Activated CD8-positive, alpha-beta memory T cell treated with anti-CD3 and anti-CD28 coated beads for 48 hours (primary cell): ENCODE data around the gene PRELP.

ENCODE experiments used
- DNase-seq, 3 experiments: peaks; one replicate each; pipeline ENCODE4 v3.0.0-alpha.2; 2020; ENCODE audit warnings: low read depth in 2 of 3, low spot score in 2 of 3

PRELP gene

GRCh38 chr1:203521074-203521794 is 45.6 kb downstream of the PRELP start:
- no peak for DNase-seq

GRCh38 chr1:203521812-203522211 is 46.2 kb downstream of the PRELP start:
- DNase-seq, result no peak

GRCh38 chr1:203522237-203522636 is 46.6 kb downstream of the PRELP start:
- no peak for DNase-seq

- DNase-seq, result no peak
Observed at GRCh38 chr1:203523667-203524066, 48.1 kb downstream of the PRELP start.

- DNase-seq, result no peak
Observed at GRCh38 chr1:203524152-203524551, 48.5 kb downstream of the PRELP start.

- no peak for DNase-seq
Observed at GRCh38 chr1:203524824-203525223, 49.2 kb downstream of the PRELP start.

- no peak for DNase-seq
Observed at GRCh38 chr1:203525685-203526084, 50.1 kb downstream of the PRELP start.

- no peak for DNase-seq
Observed at GRCh38 chr1:203526130-203526529, 50.5 kb downstream of the PRELP start.

GRCh38 chr1:203526572-203526971 is 51.0 kb downstream of the PRELP start:
- no peak for DNase-seq

GRCh38 chr1:203527013-203527412 is 51.4 kb downstream of the PRELP start:
- DNase-seq, result no peak

GRCh38 chr1:203528063-203528462 is 52.5 kb downstream of the PRELP start:
- no peak for DNase-seq

GRCh38 chr1:203528976-203529835 is 53.6 kb downstream of the PRELP start:
- no peak for DNase-seq

- DNase-seq, result no peak
Observed at GRCh38 chr1:203531063-203531462, 55.5 kb downstream of the PRELP start.

GRCh38 chr1:203534012-203534411 is 58.4 kb downstream of the PRELP start:
- DNase-seq, result no peak

- no peak for DNase-seq
Observed at GRCh38 chr1:203534526-203534925, 58.9 kb downstream of the PRELP start.

- no peak for DNase-seq
Observed at GRCh38 chr1:203536575-203536974, 61.0 kb downstream of the PRELP start.

GRCh38 chr1:203536980-203537455 is 61.4 kb downstream of the PRELP start:
- DNase-seq, result no peak

GRCh38 chr1:203537806-203538464 is 62.3 kb downstream of the PRELP start:
- no peak for DNase-seq

GRCh38 chr1:203538726-203539125 is 63.1 kb downstream of the PRELP start:
- no peak for DNase-seq

GRCh38 chr1:203539831-203540546 is 64.4 kb downstream of the PRELP start:
- DNase-seq, result no peak
